Right hindlimb (tissue), 1 donor: ENCODE data around the gene TSPAN18.

Experiments used
- DNase-seq: peaks from one replicate; pipeline ENCODE4 v3.0.0-alpha.2; 2018

Gene TSPAN18

GRCh38 chr11:44828296-44828695, 101.5 kb downstream of the TSPAN18 start:
- no peak for DNase-seq

- DNase-seq: no peak
Observed at GRCh38 chr11:44829838-44830237, 103.1 kb downstream of the TSPAN18 start.

GRCh38 chr11:44831605-44832394, 105.0 kb downstream of the TSPAN18 start:
- DNase-seq: no peak

- DNase-seq: no peak
Observed at GRCh38 chr11:44832452-44832851, 105.7 kb downstream of the TSPAN18 start.

- DNase-seq: no peak
Observed at GRCh38 chr11:44833221-44833876, 106.6 kb downstream of the TSPAN18 start.

- no peak for DNase-seq
Observed at GRCh38 chr11:44833877-44834452, 107.2 kb downstream of the TSPAN18 start.

- no peak for DNase-seq
Observed at GRCh38 chr11:44834846-44835245, 108.1 kb downstream of the TSPAN18 start.

GRCh38 chr11:44835296-44835695, 108.5 kb downstream of the TSPAN18 start:
- no peak for DNase-seq

- no peak for DNase-seq
Observed at GRCh38 chr11:44835938-44836337, 109.2 kb downstream of the TSPAN18 start.

GRCh38 chr11:44837661-44838060, 110.9 kb downstream of the TSPAN18 start:
- DNase-seq: no peak

GRCh38 chr11:44839458-44840084, 112.8 kb downstream of the TSPAN18 start:
- DNase-seq: no peak

- DNase-seq: no peak
Observed at GRCh38 chr11:44840085-44840478, 113.3 kb downstream of the TSPAN18 start.

- no peak for DNase-seq
Observed at GRCh38 chr11:44840521-44841251, 113.9 kb downstream of the TSPAN18 start.

- DNase-seq: peak; percentile 71
Observed at GRCh38 chr11:44842220-44842619, 115.5 kb downstream of the TSPAN18 start.

GRCh38 chr11:44846852-44847251, 120.1 kb downstream of the TSPAN18 start:
- no peak for DNase-seq

GRCh38 chr11:44847316-44847715, 120.6 kb downstream of the TSPAN18 start:
- DNase-seq: no peak

- DNase-seq: no peak
Observed at GRCh38 chr11:44848203-44848962, 121.6 kb downstream of the TSPAN18 start.

GRCh38 chr11:44848963-44849350, 122.2 kb downstream of the TSPAN18 start:
- DNase-seq: no peak

GRCh38 chr11:44849424-44849823, 122.7 kb downstream of the TSPAN18 start:
- no peak for DNase-seq

GRCh38 chr11:44849922-44850321, 123.2 kb downstream of the TSPAN18 start:
- no peak for DNase-seq

- no peak for DNase-seq
Observed at GRCh38 chr11:44851496-44851895, 124.7 kb downstream of the TSPAN18 start.

- no peak for DNase-seq
Observed at GRCh38 chr11:44852159-44852747, 125.5 kb downstream of the TSPAN18 start.
